A673 (cell line): ENCODE measurements around the gene IBA57.

ENCODE experiments used
- CTCF ChIP-seq: fragments of 300-800, 200-600 bp; sonication (generic); conservative IDR thresholded peaks from 2 replicates; pipeline ENCODE4 v1.5.1; 2017; ENCODE audit warnings: low read depth, mild to moderate bottlenecking, antibody characterized with exemption, low read length, moderate library complexity, mixed read lengths
- EZH2 ChIP-seq: fragments of 200-600 bp; sonication (generic); IDR thresholded peaks from 2 replicates; pipeline ENCODE4 v1.6.1; 2017; ENCODE audit warnings: borderline replicate concordance, low read depth, mild to moderate bottlenecking, mixed read lengths, antibody characterized with exemption, low read length; ENCODE audit not compliant: poor library complexity, severe bottlenecking

- no peak for TF ChIP-seq EZH2
- TF ChIP-seq CTCF: no peak
Measured at GRCh38 chr1:228224198-228225164, 58.9 kb downstream of the IBA57 start.
